Sigmoid colon (tissue), 7 donors: ENCODE data around the gene SF1. TPM values are rescaled to one million over a fixed set of nuclear protein-coding genes. Genes with fewer than 3 reads are reported as not detected.
A peak's percentile ranks its signal among the peaks of the same experiment; 100 is the strongest.

Source experiments
- DNase-seq: peaks from one replicate; pipeline ENCODE4 v3.0.0-alpha.2; 2019
- H3K27ac ChIP-seq, 4 donors: fragments of 200-600 bp; sonication (generic); one replicate each; pipeline ENCODE4 v1.5.1; 2016 to 2019; ENCODE audit warnings: mild to moderate bottlenecking in 1 of 4
- H3K27me3 ChIP-seq, 3 donors: fragments of 200-600 bp; sonication (generic); one replicate each; pipeline ENCODE4 v1.5.1; 2019; ENCODE audit warnings: mild to moderate bottlenecking in 1 of 3
- H3K36me3 ChIP-seq, 4 donors: fragments of 200-600 bp; sonication (generic); one replicate each; pipeline ENCODE4 v1.5.1; 2016 to 2019
- H3K4me1 ChIP-seq, 4 donors: fragments of 200-600 bp; sonication (generic); one replicate each; pipeline ENCODE4 v1.5.1; 2017 to 2019
- H3K4me3 ChIP-seq, 4 donors: fragments of 200-600 bp; sonication (generic); one replicate each; pipeline ENCODE4 v1.5.1; 2017 to 2019; ENCODE audit warnings: mild to moderate bottlenecking in 2 of 4, moderate library complexity in 1 of 4
- H3K9me3 ChIP-seq, 4 donors: fragments of 200-600 bp in 3 of 4; sonication (generic) in 3 of 4; one replicate each; pipeline versions ENCODE4 v1.5.1 to v1.6.1; 2013 to 2019
- CTCF ChIP-seq, 4 experiments: fragments of 450-650 bp in 3 of 4; fragments of 200-600 bp in 1 of 4; IDR thresholded peaks; one replicate each; pipeline ENCODE4 v1.5.1; 2016 to 2019; ENCODE audit warnings: antibody characterized with exemption in 4 of 4, mild to moderate bottlenecking in 3 of 4, moderate library complexity in 2 of 4
- EP300 ChIP-seq, 4 donors: sonication (generic); formaldehyde crosslinking; IDR thresholded peaks; one replicate each; pipeline ENCODE4 v1.6.1; 2017; ENCODE audit warnings: antibody characterized with exemption in 4 of 4
- POLR2A ChIP-seq, 2 donors: fragments of 450-650 bp; IDR thresholded peaks; one replicate each; pipeline ENCODE4 v1.6.1; 2016; ENCODE audit warnings: antibody characterized with exemption in 2 of 2, mild to moderate bottlenecking in 2 of 2, moderate library complexity in 2 of 2
- POLR2AphosphoS5 ChIP-seq, 4 donors: sonication (generic); formaldehyde crosslinking; IDR thresholded peaks; one replicate each; pipeline ENCODE4 v1.6.1; 2017; ENCODE audit warnings: antibody characterized with exemption in 4 of 4
- WGBS, 2 donors: extraction: QIAGEN DNeasy Blood & Tissue Kit; methylation state at CpG; one replicate each; pipeline ENCODE4 v1.1.7; 2013; 5-methylcytosine and 5-hydroxymethylcytosine counted together
- intact Hi-C: fragments of 100-400 bp; cut with DNase I; formaldehyde crosslinking; loops from one replicate; pipeline ENCODE4 v1.15.1; 2023
- polyA plus RNA-seq, 3 donors: library from polyadenylated mRNA; stranded (reverse); fragments of 200-250 nt; gene quantifications; one replicate each; pipeline ENCODE4 v1.2.3, GENCODE V29; 2013
- total RNA-seq, 4 donors: library from RNA; depleted of rRNA; stranded (reverse); fragments of >200 nt; gene quantifications; one replicate each; pipeline ENCODE4 v1.1.0, GENCODE V29; 2016
- donor health status: healthy with polysubstance abuse.
- donor health status: Bipolar disorder and iron deficiency.
- donor health status: healthy.

SF1 gene
- total and polyA plus RNA-seq, 7 donors = 36.5 to 381 (median 185) TPM

GRCh38 chr11:64766881-64767280 is 11.5 kb downstream of the SF1 start:
- peaks cover 65 to 89% (median 83%) of the 10 kb centered on the region in 4 donors for H3K36me3 ChIP-seq
- H3K4me1 ChIP-seq = peaks cover 0 to 62% (median 48%) of the 10 kb centered on the region in 4 donors
- DNase-seq = peak; percentile 67

GRCh38 chr11:64765851-64766665 is 12.3 kb downstream of the SF1 start:
- intact Hi-C loops = no loop called here
- Histone ChIP-seq H3K27ac (peak overlapping the region; percentile 65 to 88 (median 82)), H3K9me3 (no peaks in the 10 kb centered on the region), H3K27me3 (no peaks in the 10 kb centered on the region), H3K4me3 (no peak overlapping the region), H3K36me3 (peaks cover 65 to 82% (median 77%) of the 10 kb centered on the region in 4 donors), H3K4me1 (peaks cover 0 to 62% (median 52%) of the 10 kb centered on the region in 4 donors)
- TF ChIP-seq EP300 (IDR thresholded peaks at IDR 0.05) (no peak), POLR2A (IDR thresholded peaks at IDR 0.05) (no peak), POLR2AphosphoS5 (IDR thresholded peaks at IDR 0.05) (no peak), CTCF (IDR thresholded peaks at IDR 0.05) (no peak)
- DNase-seq = peak; percentile 63
- WGBS, 2 donors = 91 to 92% methylated on average over 42 of the region's 42 CpGs

More at GRCh38 chr11:64766881-64767280, 11.5 kb downstream of the SF1 start:
- TF ChIP-seq POLR2AphosphoS5 (IDR thresholded peaks at IDR 0.05) = no peak
- no peak for TF ChIP-seq CTCF (IDR thresholded peaks at IDR 0.05)
- no peak for TF ChIP-seq POLR2A (IDR thresholded peaks at IDR 0.05)
- TF ChIP-seq EP300 (IDR thresholded peaks at IDR 0.05) = no peak
- no peak overlapping the region for H3K4me3 ChIP-seq
- no peaks in the 10 kb centered on the region for H3K27me3 ChIP-seq
- intact Hi-C loops = no loop called here
- no peaks in the 10 kb centered on the region for H3K9me3 ChIP-seq
- H3K27ac ChIP-seq = peak overlapping the region; percentile 65 to 81 (median 74)
- 95 to 98% methylated on average over 11 of the region's 11 CpGs for WGBS, 2 donors

GRCh38 chr11:64765291-64765850 is 13.0 kb downstream of the SF1 start:
- 92% methylated on average over 30 of the region's 30 CpGs for WGBS, 2 donors
- no peak overlapping the region for H3K4me3 ChIP-seq
- H3K36me3 ChIP-seq = peaks cover 60 to 75% (median 70%) of the 10 kb centered on the region in 4 donors
- intact Hi-C loops = no loop called here
- H3K27me3 ChIP-seq = no peaks in the 10 kb centered on the region
- peaks cover 0 to 66% (median 58%) of the 10 kb centered on the region in 4 donors for H3K4me1 ChIP-seq
- TF ChIP-seq EP300 (IDR thresholded peaks at IDR 0.05) (no peak), CTCF (IDR thresholded peaks at IDR 0.05) (peak in 1 of 4 experiments; percentile 11)
- H3K27ac ChIP-seq = peak overlapping the region; percentile 79 to 88 (median 82)
- H3K9me3 ChIP-seq = no peaks in the 10 kb centered on the region
- DNase-seq = no peak

- H3K27ac ChIP-seq = peak overlapping the region; percentile 79 to 88 (median 82)
- no peak for DNase-seq
Observed at GRCh38 chr11:64764753-64765152, 13.6 kb downstream of the SF1 start.

More at GRCh38 chr11:64764753-64765152, 13.6 kb downstream of the SF1 start:
- Histone ChIP-seq H3K4me1 (peaks cover 0 to 73% (median 65%) of the 10 kb centered on the region in 4 donors), H3K4me3 (no peak overlapping the region), H3K27me3 (no peaks in the 10 kb centered on the region), H3K9me3 (no peaks in the 10 kb centered on the region), H3K36me3 (peaks cover 54 to 69% (median 64%) of the 10 kb centered on the region in 4 donors)
- intact Hi-C loops = loop anchor here (1.0 kb wide), 1 partner anchor 22 kb away; no protein-coding TSS in a partner anchor
- 76 to 89% methylated on average over 8 of the region's 8 CpGs for WGBS, 2 donors
- TF ChIP-seq POLR2A (IDR thresholded peaks at IDR 0.05) (no peak), EP300 (IDR thresholded peaks at IDR 0.05) (no peak), POLR2AphosphoS5 (IDR thresholded peaks at IDR 0.05) (no peak), CTCF (IDR thresholded peaks at IDR 0.05) (no peak)
